Right lobe of liver (tissue), 6 donors: ENCODE data around the gene WNT3. TPM values are rescaled to one million over a fixed set of nuclear protein-coding genes. Genes with fewer than 3 reads are reported as not detected.

ENCODE experiments used
- ATAC-seq, 4 donors: fragments of 200-7000 bp; cut with Tn5 transposase; one replicate each; pipeline ENCODE4 v1.9.1; 2020; ENCODE audit warnings: mild to moderate bottlenecking in 4 of 4, moderate library complexity in 4 of 4
- DNase-seq, 3 donors: peaks; one replicate each; pipeline ENCODE4 v3.0.0-alpha.2; 2020
- H3K27ac ChIP-seq, 3 donors: fragments of 200-600 bp; one replicate each; pipeline ENCODE4 v1.8.0; 2022
- H3K27me3 ChIP-seq, 2 donors: fragments of 200-600 bp; one replicate each; pipeline ENCODE4 v1.8.0; 2022
- H3K36me3 ChIP-seq, 4 donors: fragments of 200-600 bp; sonication (generic) in 1 of 4; one replicate each; pipeline versions ENCODE4 v1.5.1 to v1.8.0; 2017 to 2022; ENCODE audit warnings: control low read depth in 1 of 4
- H3K4me1 ChIP-seq, 4 donors: fragments of 200-600 bp; sonication (generic) in 1 of 4; one replicate each; pipeline versions ENCODE4 v1.5.1 to v1.8.0; 2017 to 2022; ENCODE audit warnings: control low read depth in 1 of 4
- H3K4me3 ChIP-seq, 3 donors: fragments of 200-600 bp; one replicate each; pipeline ENCODE4 v1.8.0; 2022
- H3K9me3 ChIP-seq, 4 donors: fragments of 200-600 bp; sonication (generic) in 1 of 4; one replicate each; pipeline versions ENCODE4 v1.5.1 to v1.8.0; 2017 to 2022; ENCODE audit warnings: control low read depth in 1 of 4
- POLR2A ChIP-seq: fragments of 450-650 bp; IDR thresholded peaks from one replicate; pipeline ENCODE4 v1.6.1; 2017; ENCODE audit warnings: antibody characterized with exemption, mild to moderate bottlenecking
- WGBS: methylation state at CpG from one replicate; pipeline ENCODE4 v1.1.6; 2018; ENCODE audit warnings: low coverage, low lambda C conversion rate; ENCODE audit not compliant: insufficient coverage; ENCODE audit errors: missing lambda C conversion rate; 5-methylcytosine and 5-hydroxymethylcytosine counted together
- intact Hi-C, 2 donors: fragments of 100-400 bp; cut with DNase I; formaldehyde crosslinking; loops; one replicate each; pipeline versions ENCODE4 v1.11.2 to v1.14.1; 2022
- total RNA-seq, 6 experiments: library from RNA; depleted of rRNA in 2 of 6; stranded (reverse); fragments of >200 nt in 2 of 6; fragmentation: NEBNext Ultra II Directional in 3 of 6; extraction: Animal tissue kit (Norgen Biotek cat#: 25700) in 3 of 6; gene quantifications; one replicate each; pipeline versions ENCODE4 v1.1.0 to v1.2.4, GENCODE V29; 2016 to 2023
- TF ChIP-seq, protein P1 (sequence below), 4 donors: fragments of 200-600 bp in 3 of 4; fragments of 450-650 bp in 1 of 4; IDR thresholded peaks; one replicate each; pipeline versions ENCODE4 v1.5.1 to v1.8.0; 2016 to 2022; ENCODE audit warnings: antibody characterized with exemption in 4 of 4, mild to moderate bottlenecking in 2 of 4
- donor health status: DM: no; HTN: yes; CAD: no.
- donor health status: DM: no; HTN: no; CAD: no.
- donor health status: DM: no; HTN: no; CAD: no.
- donor health status: DM: no; HTN: yes; CAD: no.
- donor health status: DM: no; HTN: yes; CAD: no.

WNT3 gene
- total RNA-seq, 6 experiments from 2014 or later = 1.0 to 5.0 (median 4.0) TPM

DNA sequence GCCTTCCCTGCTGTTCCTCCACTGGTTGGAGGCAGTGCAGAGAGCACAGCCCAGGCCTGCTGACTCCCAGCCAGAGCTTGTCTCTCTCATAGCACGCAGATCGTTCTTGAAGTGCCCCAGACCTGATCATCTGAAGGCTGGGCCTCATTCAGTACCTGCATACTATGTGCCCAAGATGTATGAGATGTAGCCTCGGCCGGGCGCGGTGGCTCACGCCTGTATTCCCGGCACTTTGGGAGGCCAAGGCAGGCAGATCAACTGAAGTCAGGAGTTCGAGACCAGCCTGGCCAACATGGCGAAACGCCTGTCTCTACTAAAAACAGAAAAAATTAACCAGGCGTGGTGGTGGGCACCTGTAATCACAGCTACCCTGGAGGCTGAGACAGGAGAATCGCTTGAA, 31.0 kb downstream of the WNT3 start:
- H3K4me3 ChIP-seq = no peak overlapping the region
- 80% methylated on average over 1 of the region's 13 CpGs for WGBS
- no peaks in the 10 kb centered on the region for H3K36me3 ChIP-seq
- TF ChIP-seq, protein P1, sequence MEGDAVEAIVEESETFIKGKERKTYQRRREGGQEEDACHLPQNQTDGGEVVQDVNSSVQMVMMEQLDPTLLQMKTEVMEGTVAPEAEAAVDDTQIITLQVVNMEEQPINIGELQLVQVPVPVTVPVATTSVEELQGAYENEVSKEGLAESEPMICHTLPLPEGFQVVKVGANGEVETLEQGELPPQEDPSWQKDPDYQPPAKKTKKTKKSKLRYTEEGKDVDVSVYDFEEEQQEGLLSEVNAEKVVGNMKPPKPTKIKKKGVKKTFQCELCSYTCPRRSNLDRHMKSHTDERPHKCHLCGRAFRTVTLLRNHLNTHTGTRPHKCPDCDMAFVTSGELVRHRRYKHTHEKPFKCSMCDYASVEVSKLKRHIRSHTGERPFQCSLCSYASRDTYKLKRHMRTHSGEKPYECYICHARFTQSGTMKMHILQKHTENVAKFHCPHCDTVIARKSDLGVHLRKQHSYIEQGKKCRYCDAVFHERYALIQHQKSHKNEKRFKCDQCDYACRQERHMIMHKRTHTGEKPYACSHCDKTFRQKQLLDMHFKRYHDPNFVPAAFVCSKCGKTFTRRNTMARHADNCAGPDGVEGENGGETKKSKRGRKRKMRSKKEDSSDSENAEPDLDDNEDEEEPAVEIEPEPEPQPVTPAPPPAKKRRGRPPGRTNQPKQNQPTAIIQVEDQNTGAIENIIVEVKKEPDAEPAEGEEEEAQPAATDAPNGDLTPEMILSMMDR (IDR thresholded peaks at IDR 0.05) = no peak
- TF ChIP-seq POLR2A = no peak
- no peaks in the 10 kb centered on the region for H3K9me3 ChIP-seq
- no peak overlapping the region for H3K27ac ChIP-seq
- peaks cover 0 to 7% (median 0%) of the 10 kb centered on the region in 4 donors for H3K4me1 ChIP-seq
- H3K27me3 ChIP-seq = no peaks in the 10 kb centered on the region
- no peak for ATAC-seq
- no peak for DNase-seq
- intact Hi-C loops = no loop called here

DNA sequence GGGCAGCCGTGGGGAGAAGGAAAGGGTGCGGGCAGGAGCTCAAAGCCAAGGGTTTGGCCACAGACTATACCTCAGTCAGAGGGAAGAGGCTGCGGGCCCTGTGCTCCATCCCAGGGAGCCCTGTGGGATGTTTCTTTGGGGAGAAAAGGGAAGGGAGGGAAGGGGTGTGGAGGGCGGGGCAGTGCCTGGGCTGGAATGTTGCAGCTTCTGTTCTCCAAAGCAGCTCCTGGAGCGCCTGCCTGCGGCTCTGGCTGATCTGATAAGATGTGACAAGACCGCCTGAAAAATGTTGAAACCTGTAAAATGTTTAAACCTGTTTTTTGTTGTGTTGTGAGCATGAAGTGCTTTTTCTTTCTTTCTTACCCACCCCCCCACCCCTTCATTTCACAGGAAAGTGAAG, 32.8 kb downstream of the WNT3 start:
- intact Hi-C loops = no loop called here
- Histone ChIP-seq H3K4me1 (peaks cover 0 to 7% (median 0%) of the 10 kb centered on the region in 4 donors), H3K27ac (no peak overlapping the region), H3K4me3 (no peak overlapping the region), H3K36me3 (no peaks in the 10 kb centered on the region), H3K9me3 (no peaks in the 10 kb centered on the region), H3K27me3 (no peaks in the 10 kb centered on the region)
- DNase-seq (no peak), ATAC-seq (no peak)
- WGBS = 61% methylated on average over 5 of the region's 7 CpGs
- TF ChIP-seq, protein P1 (IDR thresholded peaks at IDR 0.05) = no peak
- TF ChIP-seq POLR2A = no peak

DNA sequence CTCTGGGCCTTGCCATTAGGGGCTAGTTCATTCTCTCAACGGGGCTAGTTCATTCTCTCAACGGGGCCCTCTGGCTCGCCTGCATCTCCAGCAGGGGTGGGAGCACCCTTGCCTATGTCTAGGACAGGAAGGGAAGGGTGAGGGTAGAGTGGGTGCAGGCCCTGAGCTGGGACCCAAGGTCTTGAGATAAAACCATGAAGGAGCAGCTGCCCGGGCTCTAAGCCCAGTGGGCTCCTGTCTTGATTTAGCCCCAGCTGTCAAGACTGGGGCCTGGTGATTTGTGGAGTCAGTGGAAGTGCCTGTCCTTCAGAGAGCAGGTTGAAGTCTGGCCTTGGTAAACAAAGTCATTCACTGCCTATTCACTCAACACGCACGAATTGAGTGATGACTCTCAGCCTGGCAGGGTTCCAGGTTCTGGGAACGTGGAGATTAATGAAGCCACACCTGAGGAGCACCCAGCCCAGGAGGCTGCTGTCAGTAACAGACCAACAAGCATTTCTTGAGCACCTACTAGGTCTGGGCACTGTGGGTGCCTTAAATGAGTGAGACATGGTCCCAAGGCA, 35.4 kb downstream of the WNT3 start:
- Histone ChIP-seq H3K36me3 (no peaks in the 10 kb centered on the region), H3K27me3 (no peaks in the 10 kb centered on the region), H3K4me3 (no peak overlapping the region), H3K27ac (no peak overlapping the region), H3K4me1 (peaks cover 0 to 7% (median 0%) of the 10 kb centered on the region in 4 donors), H3K9me3 (no peaks in the 10 kb centered on the region)
- no peak for TF ChIP-seq POLR2A
- TF ChIP-seq, protein P1 (IDR thresholded peaks at IDR 0.05) = no peak
- intact Hi-C loops = no loop called here
- 17% methylated on average over 4 of the region's 7 CpGs for WGBS
- ATAC-seq = peak; percentile 32 to 71 (median 39)
- DNase-seq = peak in 1 of 3 donors; percentile 47

DNA sequence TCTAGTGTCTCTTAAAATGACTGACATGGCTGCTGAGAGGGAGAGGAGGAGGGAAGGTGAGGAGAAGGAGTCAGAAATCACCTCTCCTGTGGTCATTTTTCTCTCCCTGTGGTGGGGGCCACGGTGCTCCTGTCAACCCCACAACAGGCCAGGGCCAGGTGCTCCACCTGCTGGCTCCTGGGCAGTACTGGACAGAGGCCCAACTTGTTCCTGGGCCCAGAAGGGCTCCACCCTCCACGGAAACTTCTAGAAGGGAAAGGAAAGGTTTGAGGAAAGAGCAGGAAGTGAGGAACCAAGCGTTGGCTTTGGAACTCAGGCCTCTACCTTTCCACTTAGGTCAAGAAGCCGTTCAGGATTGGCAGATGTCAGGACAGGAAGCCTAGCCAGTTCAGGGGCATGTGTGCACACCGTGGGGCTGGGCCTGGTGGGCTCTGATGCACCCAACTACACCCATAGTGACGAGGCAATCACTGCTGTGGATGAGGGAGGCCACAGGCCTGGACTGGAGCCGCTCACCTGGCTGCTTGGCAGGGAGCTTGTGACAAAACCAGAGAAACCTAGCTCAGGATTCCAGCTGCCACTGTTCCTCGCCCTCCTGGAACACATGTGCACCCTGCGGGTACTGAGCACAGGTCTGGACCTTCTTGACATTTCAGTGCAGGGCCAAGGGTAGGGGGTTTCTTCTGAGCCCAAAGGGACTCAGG, 36.1 kb downstream of the WNT3 start:
- ATAC-seq = peak; percentile 81 to 93 (median 87)
- H3K36me3 ChIP-seq = no peaks in the 10 kb centered on the region
- TF ChIP-seq POLR2A = no peak
- TF ChIP-seq, protein P1 (IDR thresholded peaks at IDR 0.05) = peak; percentile 73 to 83 (median 76)
- 11% methylated on average over 3 of the region's 9 CpGs for WGBS
- intact Hi-C loops = no loop called here
- no peak overlapping the region for H3K4me3 ChIP-seq
- peak in 2 of 3 donors; percentile 67 for DNase-seq
- H3K4me1 ChIP-seq = peaks cover 0 to 7% (median 0%) of the 10 kb centered on the region in 4 donors
- H3K27me3 ChIP-seq = no peaks in the 10 kb centered on the region
- H3K9me3 ChIP-seq = no peaks in the 10 kb centered on the region
- no peak overlapping the region for H3K27ac ChIP-seq
